Prostate gland (tissue), 2 donors: ENCODE results near the gene DEAF1.

ENCODE experiments used
- CTCF ChIP-seq, 4 experiments: fragments of 200-600 bp in 2 of 4; fragments of 450-650 bp in 2 of 4; sonication (generic) in 2 of 4; IDR thresholded peaks; 1 replicate in 3 of 4; 2 replicates in 1 of 4; pipeline ENCODE4 v1.5.1; 2016 to 2019; ENCODE audit warnings: antibody characterized with exemption in 4 of 4, mild to moderate bottlenecking in 2 of 4, moderate library complexity in 2 of 4
- POLR2A ChIP-seq: fragments of 450-650 bp; IDR thresholded peaks from one replicate; pipeline ENCODE4 v1.6.1; 2016; ENCODE audit warnings: antibody characterized with exemption, mild to moderate bottlenecking
- POLR2AphosphoS5 ChIP-seq: sonication (generic); formaldehyde crosslinking; IDR thresholded peaks from one replicate; pipeline ENCODE4 v1.6.1; 2017; ENCODE audit warnings: antibody characterized with exemption

GRCh38 chr11:708511-708910 lies 13.5 kb upstream of the DEAF1 start:
- TF ChIP-seq POLR2AphosphoS5 (no peak), CTCF (IDR thresholded peaks at IDR 0.05) (no peak), POLR2A (no peak)
